ENCODE data around the gene POLR1G.

- TF ChIP-seq, protein P1, sequence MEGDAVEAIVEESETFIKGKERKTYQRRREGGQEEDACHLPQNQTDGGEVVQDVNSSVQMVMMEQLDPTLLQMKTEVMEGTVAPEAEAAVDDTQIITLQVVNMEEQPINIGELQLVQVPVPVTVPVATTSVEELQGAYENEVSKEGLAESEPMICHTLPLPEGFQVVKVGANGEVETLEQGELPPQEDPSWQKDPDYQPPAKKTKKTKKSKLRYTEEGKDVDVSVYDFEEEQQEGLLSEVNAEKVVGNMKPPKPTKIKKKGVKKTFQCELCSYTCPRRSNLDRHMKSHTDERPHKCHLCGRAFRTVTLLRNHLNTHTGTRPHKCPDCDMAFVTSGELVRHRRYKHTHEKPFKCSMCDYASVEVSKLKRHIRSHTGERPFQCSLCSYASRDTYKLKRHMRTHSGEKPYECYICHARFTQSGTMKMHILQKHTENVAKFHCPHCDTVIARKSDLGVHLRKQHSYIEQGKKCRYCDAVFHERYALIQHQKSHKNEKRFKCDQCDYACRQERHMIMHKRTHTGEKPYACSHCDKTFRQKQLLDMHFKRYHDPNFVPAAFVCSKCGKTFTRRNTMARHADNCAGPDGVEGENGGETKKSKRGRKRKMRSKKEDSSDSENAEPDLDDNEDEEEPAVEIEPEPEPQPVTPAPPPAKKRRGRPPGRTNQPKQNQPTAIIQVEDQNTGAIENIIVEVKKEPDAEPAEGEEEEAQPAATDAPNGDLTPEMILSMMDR (conservative IDR thresholded peaks at IDR 0.05; ENCODE audit: low read length) = no peak
- no peak for TF ChIP-seq EZH2phosphoT487 (IDR thresholded peaks at IDR 0.05; ENCODE audit: borderline replicate concordance, low read depth, low read length)
These were observed 43.5 kb downstream of the POLR1G start for GRCh38 chr19:45450012-45450333.

Data from OCI-LY7 (cell line).